Measurements from ENCODE around the gene FGD6.

The FGD6 gene

GRCh38 chr12:95083938-95084337, 133.3 kb downstream of the FGD6 start:
- DNase-seq (ENCODE audit: low spot score) = peak; percentile 50

GRCh38 chr12:95083471-95083870, 133.8 kb downstream of the FGD6 start:
- no peak for DNase-seq (ENCODE audit: low spot score)

DNA sequence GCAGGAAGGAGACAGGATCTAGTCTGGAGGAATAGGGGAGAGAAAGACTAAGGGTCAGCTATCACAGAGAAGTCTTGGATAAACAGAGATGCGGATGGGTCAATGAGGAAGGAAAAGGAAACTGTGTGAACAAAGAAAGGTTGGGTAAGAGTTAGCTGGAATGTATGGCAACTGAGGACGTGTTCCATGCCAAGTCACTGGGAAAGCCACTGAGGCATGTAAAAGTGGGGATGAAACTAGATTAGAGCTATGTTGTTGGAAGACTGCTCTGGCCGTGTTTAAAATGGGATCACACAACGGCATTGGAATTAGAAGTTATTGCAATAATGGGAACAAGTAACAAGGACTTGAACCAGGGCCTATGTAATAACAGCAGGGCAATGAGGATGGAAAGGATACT, 139.9 kb downstream of the FGD6 start:
- no peak for DNase-seq (ENCODE audit: low spot score)

DNA sequence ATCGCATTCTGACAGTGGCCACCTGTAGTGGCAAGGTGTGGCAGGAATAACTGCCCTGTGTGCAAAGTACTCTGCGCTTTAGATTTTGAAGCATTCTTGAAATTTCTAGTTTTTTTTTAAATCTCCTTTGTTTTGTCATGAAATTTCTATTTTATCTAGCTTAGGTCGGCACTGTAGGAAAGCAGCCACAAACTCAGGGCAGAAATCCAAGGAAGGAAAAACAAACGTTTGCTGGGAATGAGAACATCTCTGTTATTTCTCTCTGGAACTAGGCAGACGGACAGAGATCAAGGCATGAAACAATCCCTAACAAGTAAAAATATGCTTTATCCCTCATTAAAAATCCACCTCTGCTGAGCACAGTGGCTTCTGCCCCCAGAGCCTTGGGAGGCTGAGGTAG, 142.5 kb downstream of the FGD6 start:
- no peak for DNase-seq (ENCODE audit: low spot score)

GRCh38 chr12:95073698-95074520, 143.4 kb downstream of the FGD6 start:
- no peak for DNase-seq (ENCODE audit: low spot score)

DNA sequence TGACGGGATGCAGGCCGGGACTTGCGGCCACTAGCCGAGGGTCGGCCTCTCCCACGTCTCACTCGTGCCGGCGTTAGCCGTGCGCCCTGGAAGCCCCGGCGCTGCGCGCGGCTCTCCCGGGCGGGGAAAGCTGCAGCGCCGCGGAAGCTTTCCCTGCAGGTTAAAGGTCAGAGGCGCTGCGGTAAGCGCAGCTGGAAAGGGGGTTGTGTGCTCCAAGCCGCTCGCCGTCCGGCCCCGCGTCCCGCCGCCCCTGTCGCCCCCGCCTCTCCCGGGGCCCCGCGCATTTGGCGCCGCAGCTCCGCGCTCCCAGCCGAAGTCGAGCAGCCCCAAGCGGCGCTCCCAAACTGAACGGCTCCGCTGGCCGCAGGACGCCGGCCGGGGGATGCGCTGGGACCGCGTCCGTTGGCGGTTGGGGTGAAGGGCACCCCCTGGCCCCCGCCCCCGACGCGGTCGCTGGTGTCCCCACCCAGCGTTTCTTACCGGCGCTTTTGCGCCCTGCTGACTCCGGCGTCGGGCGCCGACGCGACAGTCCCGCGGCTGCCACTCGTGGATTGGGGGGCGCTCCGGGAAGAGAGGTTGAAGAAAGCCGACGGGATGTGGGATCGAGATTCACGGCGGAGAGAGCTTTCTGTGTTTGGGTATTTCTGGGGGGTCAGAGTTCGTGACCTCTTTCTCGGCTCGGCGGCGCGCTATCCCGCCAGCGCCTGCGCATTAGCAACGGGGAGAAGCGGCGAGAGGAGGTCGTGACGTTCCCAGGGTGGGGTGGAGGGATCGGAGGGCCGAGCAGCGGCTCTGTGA, 144.2 kb downstream of the FGD6 start, which contains the start of gene NR2C1:
Gene NR2C1, minus strand, starts transcription at position 719 of the 798 bp plus-strand sequence. CDS start 6,234 bp downstream, outside the sequence.
- peak; percentile 99 for DNase-seq (ENCODE audit: low spot score)

- DNase-seq (ENCODE audit: low spot score) = no peak
Measured at GRCh38 chr12:95070378-95070777, 146.9 kb downstream of the FGD6 start.

DNA sequence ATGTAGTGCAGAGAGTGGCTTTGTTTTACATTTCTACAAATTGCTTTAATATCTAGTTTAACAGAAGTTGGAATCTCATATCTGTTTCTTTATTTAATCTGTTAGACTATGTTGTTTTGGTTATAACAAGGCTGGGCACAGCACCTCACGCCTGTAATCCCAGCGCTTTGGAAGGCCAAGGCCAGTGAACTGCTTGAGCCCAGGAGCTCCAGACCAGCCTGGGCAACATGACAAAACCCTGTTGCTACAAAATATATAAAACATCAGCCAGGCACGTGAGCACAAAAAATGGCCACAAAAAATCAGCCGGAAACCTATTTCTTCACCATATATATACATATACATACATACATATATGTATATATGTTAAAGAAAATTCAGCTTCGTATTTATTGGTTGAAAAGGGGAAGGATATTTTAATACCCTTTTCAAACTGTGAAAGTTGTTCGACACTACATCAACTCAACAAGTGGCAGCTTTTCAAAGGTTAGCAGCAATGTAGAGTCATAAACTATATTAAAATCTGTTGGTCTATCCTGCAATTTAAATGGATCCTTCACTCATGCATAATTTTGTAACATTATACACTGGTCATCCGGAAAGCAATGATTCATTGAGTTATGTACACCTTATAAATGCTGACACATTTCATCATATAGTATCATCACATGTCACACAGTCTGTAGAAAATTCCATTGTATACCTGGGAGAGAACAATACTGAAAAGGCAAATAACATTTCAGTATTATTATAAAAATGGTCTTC, 151.0 kb downstream of the FGD6 start:
- no peak for DNase-seq (ENCODE audit: low spot score)

- no peak for DNase-seq (ENCODE audit: low spot score)
Measured at GRCh38 chr12:95060951-95061350, 156.3 kb downstream of the FGD6 start.

DNA sequence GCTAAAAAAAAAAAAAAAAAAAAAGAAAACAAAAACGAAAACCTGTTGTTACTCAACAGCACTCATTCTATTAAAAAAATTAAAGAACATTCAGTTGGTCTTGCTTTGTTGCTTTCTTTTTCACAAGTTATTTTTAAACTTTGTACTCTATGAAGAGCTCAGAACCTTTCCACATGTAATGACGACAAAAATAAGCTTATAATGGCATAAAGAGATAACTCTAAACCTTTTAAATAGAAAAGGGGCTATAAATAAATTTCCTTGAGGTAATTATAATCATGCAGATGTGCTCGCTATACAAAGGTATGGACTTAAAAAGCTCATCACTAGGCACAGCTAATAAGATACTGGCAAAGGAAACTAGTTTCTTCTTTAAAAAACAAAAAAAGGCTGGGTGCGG, 157.3 kb downstream of the FGD6 start:
- no peak for DNase-seq (ENCODE audit: low spot score)

DNA sequence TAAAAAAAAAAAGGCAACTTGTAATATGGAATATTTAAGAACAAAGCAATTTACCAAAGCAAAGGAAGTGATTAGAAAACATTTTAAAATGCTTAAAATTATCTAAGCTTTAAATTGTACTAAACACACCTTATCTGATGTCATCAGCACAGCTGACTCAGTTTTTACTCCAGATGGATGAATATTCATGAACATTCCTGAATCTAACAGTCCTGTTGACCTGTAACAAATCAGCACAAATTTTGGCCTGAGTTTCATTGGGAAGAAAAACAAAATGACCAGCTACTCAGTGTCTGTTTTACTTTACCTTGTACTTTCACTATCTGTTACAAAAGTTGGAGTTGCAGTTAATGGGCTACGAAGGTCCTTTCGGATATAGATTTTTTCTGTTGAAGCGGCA, 159.8 kb downstream of the FGD6 start:
- DNase-seq (ENCODE audit: low spot score) = no peak

GRCh38 chr12:95055057-95055456, 162.2 kb downstream of the FGD6 start:
- DNase-seq (ENCODE audit: low spot score) = no peak

GRCh38 chr12:95054206-95054605, 163.1 kb downstream of the FGD6 start:
- DNase-seq (ENCODE audit: low spot score) = no peak

GRCh38 chr12:95051241-95051640, 166.0 kb downstream of the FGD6 start:
- no peak for DNase-seq (ENCODE audit: low spot score)

DNA sequence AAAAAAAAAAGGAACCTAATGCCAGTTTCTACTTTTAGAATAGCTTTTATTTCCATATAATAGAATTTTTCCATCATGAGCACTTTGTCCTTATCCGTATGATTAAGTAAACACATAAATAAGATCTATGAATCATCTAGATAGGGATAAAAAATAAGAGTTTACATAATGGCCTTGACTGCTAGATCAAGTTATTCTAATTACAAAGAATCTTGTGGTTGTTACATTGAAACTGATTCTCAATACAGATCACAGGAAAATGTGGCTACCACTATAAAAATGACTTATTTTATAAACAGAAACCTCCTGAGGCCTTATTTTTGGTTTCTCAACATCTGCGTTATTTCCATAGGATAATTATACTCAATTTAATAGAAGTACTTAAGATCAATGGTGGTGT, 179.4 kb downstream of the FGD6 start:
- no peak for DNase-seq (ENCODE audit: low spot score)

GRCh38 chr12:95034750-95035149, 182.5 kb downstream of the FGD6 start:
- DNase-seq (ENCODE audit: low spot score) = no peak
